Tibial nerve (tissue), 4 donors: ENCODE measurements around the gene CTRB2. TPM values are rescaled to one million over a fixed set of nuclear protein-coding genes. Genes with fewer than 3 reads are reported as not detected.

Experiments
- DNase-seq, 2 donors: peaks; one replicate each; pipeline ENCODE4 v3.0.0-alpha.2; 2019; ENCODE audit warnings: low spot score in 2 of 2
- H3K27ac ChIP-seq, 4 donors: fragments of 200-600 bp; sonication (generic) in 3 of 4; one replicate each; pipeline ENCODE4 v1.5.1; 2017 to 2019; ENCODE audit warnings: mild to moderate bottlenecking in 1 of 4
- H3K27me3 ChIP-seq, 2 donors: fragments of 200-600 bp; sonication (generic) in 1 of 2; one replicate each; pipeline versions ENCODE4 v1.5.1 to v1.6.0; 2017 to 2019
- H3K36me3 ChIP-seq, 3 donors: fragments of 200-600 bp; sonication (generic); one replicate each; pipeline ENCODE4 v1.5.1; 2018 to 2019
- H3K4me1 ChIP-seq, 4 donors: fragments of 200-600 bp; sonication (generic) in 3 of 4; one replicate each; pipeline ENCODE4 v1.5.1; 2017 to 2019
- H3K4me3 ChIP-seq, 4 donors: fragments of 200-600 bp; sonication (generic) in 3 of 4; one replicate each; pipeline ENCODE4 v1.5.1; 2017 to 2019; ENCODE audit warnings: mild to moderate bottlenecking in 1 of 4, moderate library complexity in 1 of 4
- H3K9me3 ChIP-seq, 4 donors: fragments of 200-600 bp; sonication (generic) in 3 of 4; one replicate each; pipeline ENCODE4 v1.5.1; 2017 to 2019
- CTCF ChIP-seq, 5 experiments: fragments of 200-600 bp in 3 of 5; fragments of 450-650 bp in 2 of 5; sonication (generic) in 3 of 5; IDR thresholded peaks; one replicate each; pipeline ENCODE4 v1.5.1; 2016 to 2019; ENCODE audit warnings: antibody characterized with exemption in 5 of 5, mild to moderate bottlenecking in 3 of 5, moderate library complexity in 2 of 5
- EP300 ChIP-seq, 2 donors: sonication (generic); formaldehyde crosslinking; IDR thresholded peaks; one replicate each; pipeline ENCODE4 v1.6.1; 2017; ENCODE audit warnings: antibody characterized with exemption in 2 of 2, mild to moderate bottlenecking in 1 of 2
- POLR2A ChIP-seq, 2 donors: fragments of 450-650 bp; IDR thresholded peaks; one replicate each; pipeline ENCODE4 v1.6.1; 2017; ENCODE audit warnings: antibody characterized with exemption in 2 of 2, mild to moderate bottlenecking in 2 of 2, moderate library complexity in 2 of 2
- WGBS, 2 donors: methylation state at CpG; one replicate each; pipeline ENCODE4 v1.1.5; 2018; 5-methylcytosine and 5-hydroxymethylcytosine counted together
- total RNA-seq, 4 donors: library from RNA; depleted of rRNA; stranded (reverse); fragments of >200 nt; gene quantifications; one replicate each; pipeline ENCODE4 v1.1.0, GENCODE V29; 2016

CTRB2 gene
- total RNA-seq, 4 donors from 2014 or later: 4.2 to 45.0 (median 15.5) TPM

- TF ChIP-seq POLR2A (IDR thresholded peaks at IDR 0.05) (no peak), EP300 (IDR thresholded peaks at IDR 0.05) (no peak), CTCF (IDR thresholded peaks at IDR 0.05) (no peak)
Measured at GRCh38 chr16:75203096-75203495, 3.9 kb downstream of the CTRB2 start.

GRCh38 chr16:75202069-75202590 is 4.8 kb downstream of the CTRB2 start:
- Histone ChIP-seq H3K4me3 (no peak overlapping the region), H3K4me1 (peaks cover 0 to 12% (median 0%) of the 10 kb centered on the region in 4 donors), H3K36me3 (no peaks in the 10 kb centered on the region), H3K27ac (no peak overlapping the region), H3K9me3 (no peaks in the 10 kb centered on the region), H3K27me3 (peaks cover 0 to 24% of the 10 kb centered on the region in 2 donors)
- 87 to 88% methylated on average over 13 of the region's 13 CpGs for WGBS, 2 donors
- TF ChIP-seq CTCF (IDR thresholded peaks at IDR 0.05) (no peak), EP300 (IDR thresholded peaks at IDR 0.05) (no peak), POLR2A (IDR thresholded peaks at IDR 0.05) (no peak)
- no peak for DNase-seq

More at GRCh38 chr16:75203096-75203495, 3.9 kb downstream of the CTRB2 start:
- Histone ChIP-seq H3K27me3 (peaks cover 0 to 14% of the 10 kb centered on the region in 2 donors), H3K27ac (no peak overlapping the region), H3K4me3 (no peak overlapping the region), H3K4me1 (peaks cover 0 to 11% (median 0%) of the 10 kb centered on the region in 4 donors), H3K36me3 (no peaks in the 10 kb centered on the region), H3K9me3 (no peaks in the 10 kb centered on the region)
- no peak for DNase-seq
- 83 to 87% methylated on average over 12 of the region's 12 CpGs for WGBS, 2 donors

DNA sequence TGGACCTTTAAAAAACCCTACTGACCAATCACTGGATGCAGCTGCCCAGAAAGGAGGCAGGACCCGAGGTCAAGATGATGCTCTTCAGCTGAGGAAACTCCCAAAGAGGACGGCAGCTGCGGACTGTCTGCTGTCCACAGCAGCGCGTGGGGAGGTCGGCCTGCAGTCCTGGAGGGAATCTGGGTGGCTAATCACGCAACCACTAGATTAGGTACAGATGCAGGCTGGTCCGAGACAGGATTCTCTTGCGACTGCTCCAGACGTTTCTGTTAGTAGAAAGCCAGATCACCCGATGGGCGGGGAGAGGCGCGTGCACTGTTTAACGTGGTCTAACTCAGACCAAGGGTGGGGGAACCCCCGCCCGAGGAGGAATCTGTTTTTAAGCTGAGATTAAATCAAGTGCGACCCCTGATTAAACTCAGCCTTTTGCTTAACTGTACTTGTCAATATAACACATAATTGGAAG is 8.8 kb downstream of the CTRB2 start:
- WGBS, 2 donors: 24 to 41% methylated on average over 15 to 18 of the region's 18 CpGs
- Histone ChIP-seq H3K27me3 (peaks cover 0 to 34% of the 10 kb centered on the region in 2 donors), H3K9me3 (no peaks in the 10 kb centered on the region), H3K4me3 (no peak overlapping the region), H3K36me3 (no peaks in the 10 kb centered on the region), H3K4me1 (peaks cover 0 to 12% (median 0%) of the 10 kb centered on the region in 4 donors), H3K27ac (no peak overlapping the region)
- no peak for DNase-seq
- TF ChIP-seq POLR2A (IDR thresholded peaks at IDR 0.05) (no peak), CTCF (IDR thresholded peaks at IDR 0.05) (no peak), EP300 (IDR thresholded peaks at IDR 0.05) (no peak)

DNA sequence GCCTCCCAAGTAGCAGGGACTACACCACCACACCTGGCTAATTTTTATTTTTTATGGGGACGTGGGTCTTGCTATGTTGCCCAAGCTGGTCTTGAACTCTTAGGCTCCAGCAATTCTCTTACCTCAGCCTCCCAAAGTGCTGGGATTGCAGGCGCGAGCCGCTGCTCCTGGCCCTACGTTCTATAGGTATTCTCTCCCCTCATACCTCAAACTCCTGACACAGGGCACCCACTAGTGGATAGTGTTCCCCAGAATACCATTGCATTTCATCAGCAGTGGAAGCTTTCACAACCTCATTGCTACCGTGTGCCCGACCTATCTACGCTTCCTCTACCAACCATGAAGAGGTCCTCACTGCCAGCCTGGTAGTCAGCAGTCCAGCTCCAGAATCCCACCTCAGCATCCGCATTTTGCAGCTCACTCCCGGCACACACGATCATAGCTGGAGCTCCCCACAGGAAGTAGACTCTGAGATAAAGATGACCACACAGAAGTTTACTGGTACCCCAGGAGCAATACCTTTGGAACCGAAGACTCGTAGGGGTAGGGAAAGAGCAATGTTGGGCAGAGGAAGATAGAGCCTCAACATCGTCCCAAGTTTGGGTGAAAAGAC is 9.3 kb downstream of the CTRB2 start:
- DNase-seq: no peak
- Histone ChIP-seq H3K4me3 (no peak overlapping the region), H3K27me3 (peaks cover 0 to 34% of the 10 kb centered on the region in 2 donors), H3K9me3 (no peaks in the 10 kb centered on the region), H3K36me3 (no peaks in the 10 kb centered on the region), H3K4me1 (peaks cover 0 to 12% (median 0%) of the 10 kb centered on the region in 4 donors), H3K27ac (no peak overlapping the region)
- no peak for TF ChIP-seq EP300 (IDR thresholded peaks at IDR 0.05)
- TF ChIP-seq POLR2A (IDR thresholded peaks at IDR 0.05): no peak
- TF ChIP-seq CTCF (IDR thresholded peaks at IDR 0.05): no peak
- 56 to 65% methylated on average over 14 of the region's 14 CpGs for WGBS, 2 donors

DNA sequence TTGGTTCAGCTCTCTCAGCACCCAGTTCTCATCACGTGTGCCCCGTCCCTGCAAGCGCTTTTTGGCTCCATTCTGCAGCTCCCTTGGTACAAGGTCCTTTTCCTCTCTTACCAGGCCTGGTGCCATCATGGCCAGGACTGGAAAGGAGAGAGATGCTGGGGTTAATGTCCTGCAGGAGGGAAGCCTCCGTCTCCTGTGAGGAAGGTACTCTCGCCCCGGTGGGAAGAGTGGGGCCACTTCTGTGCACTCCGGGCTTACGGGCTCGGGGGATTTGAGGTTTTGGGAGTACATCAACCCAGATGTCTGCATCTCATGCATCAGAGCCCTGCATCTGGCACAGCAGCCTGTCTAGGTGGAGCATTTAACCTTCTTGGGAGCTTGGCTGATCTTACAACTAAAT is 10.1 kb downstream of the CTRB2 start:
- 67 to 76% methylated on average over 8 of the region's 9 CpGs for WGBS, 2 donors
- H3K4me3 ChIP-seq: no peak overlapping the region
- H3K36me3 ChIP-seq: no peaks in the 10 kb centered on the region
- H3K4me1 ChIP-seq: peaks cover 0 to 12% (median 0%) of the 10 kb centered on the region in 4 donors
- no peak for DNase-seq
- no peaks in the 10 kb centered on the region for H3K9me3 ChIP-seq
- TF ChIP-seq POLR2A (IDR thresholded peaks at IDR 0.05) (no peak), CTCF (IDR thresholded peaks at IDR 0.05) (no peak), EP300 (IDR thresholded peaks at IDR 0.05) (no peak)
- H3K27me3 ChIP-seq: peaks cover 0 to 34% of the 10 kb centered on the region in 2 donors
- H3K27ac ChIP-seq: no peak overlapping the region
